HG03460 (cell line): ENCODE results near the gene GLT1D1.
"Not testable (repeated sequence)": the region's sequence is repeated elsewhere in the genome, so short reads cannot be mapped to it uniquely, and the experiment has no call there.

Experiments used
- ATAC-seq: cut with Tn5 transposase; IDR thresholded peaks from one replicate; pipeline ENCODE4 v1.9.1; 2021; ENCODE audit not compliant: unreplicated experiment

The GLT1D1 gene

GRCh38 chr12:128820253-128820652, 33.0 kb upstream of the GLT1D1 start:
- ATAC-seq: no peak

GRCh38 chr12:128820723-128821432, 32.4 kb upstream of the GLT1D1 start:
- ATAC-seq: peak; percentile 52

GRCh38 chr12:128823216-128823915, 29.9 kb upstream of the GLT1D1 start:
- ATAC-seq: no peak

- ATAC-seq: peak; percentile 78
Observed at GRCh38 chr12:128823916-128824839, 29.1 kb upstream of the GLT1D1 start, which contains the start of gene SLC15A4. SLC15A4 (minus strand) TSS chr12:128823958; CDS start chr12:128823943, 15 bp downstream.

GRCh38 chr12:128825835-128826234, 27.4 kb upstream of the GLT1D1 start:
- ATAC-seq: no peak

GRCh38 chr12:128827724-128828123, 25.6 kb upstream of the GLT1D1 start:
- ATAC-seq: no peak

- ATAC-seq: peak; percentile 84
Observed at GRCh38 chr12:128829861-128830504, 23.3 kb upstream of the GLT1D1 start.

GRCh38 chr12:128830505-128830893, 22.8 kb upstream of the GLT1D1 start:
- ATAC-seq: peak; percentile 50

GRCh38 chr12:128833418-128833817, 19.9 kb upstream of the GLT1D1 start:
- ATAC-seq: no peak

- ATAC-seq: not testable (repeated sequence)
Observed at GRCh38 chr12:128839885-128840284, 13.4 kb upstream of the GLT1D1 start.

GRCh38 chr12:128840862-128841468, 12.3 kb upstream of the GLT1D1 start:
- peak; percentile 81 for ATAC-seq

GRCh38 chr12:128842579-128842978, 10.7 kb upstream of the GLT1D1 start:
- no peak for ATAC-seq

GRCh38 chr12:128843538-128843937, 9.7 kb upstream of the GLT1D1 start:
- ATAC-seq: no peak

- ATAC-seq: peak; percentile 41
Observed at GRCh38 chr12:128844031-128844635, 9.1 kb upstream of the GLT1D1 start.

GRCh38 chr12:128846671-128847070, 6.6 kb upstream of the GLT1D1 start:
- ATAC-seq: not testable (repeated sequence)

GRCh38 chr12:128848371-128848770, 4.9 kb upstream of the GLT1D1 start:
- no peak for ATAC-seq

- not testable (repeated sequence) for ATAC-seq
Observed at GRCh38 chr12:128849806-128850205, 3.5 kb upstream of the GLT1D1 start.

GRCh38 chr12:128850400-128850799, 2.9 kb upstream of the GLT1D1 start:
- no peak for ATAC-seq

GRCh38 chr12:128851429-128851828, 1.8 kb upstream of the GLT1D1 start:
- not testable (repeated sequence) for ATAC-seq
